ENCODE data around the gene C11orf68. TPM values are rescaled to one million over a fixed set of nuclear protein-coding genes. Genes with fewer than 3 reads are reported as not detected.

The C11orf68 gene
- total RNA-seq, 2 donors from 2014 or later, result 26.6 to 29.0 TPM

DNA sequence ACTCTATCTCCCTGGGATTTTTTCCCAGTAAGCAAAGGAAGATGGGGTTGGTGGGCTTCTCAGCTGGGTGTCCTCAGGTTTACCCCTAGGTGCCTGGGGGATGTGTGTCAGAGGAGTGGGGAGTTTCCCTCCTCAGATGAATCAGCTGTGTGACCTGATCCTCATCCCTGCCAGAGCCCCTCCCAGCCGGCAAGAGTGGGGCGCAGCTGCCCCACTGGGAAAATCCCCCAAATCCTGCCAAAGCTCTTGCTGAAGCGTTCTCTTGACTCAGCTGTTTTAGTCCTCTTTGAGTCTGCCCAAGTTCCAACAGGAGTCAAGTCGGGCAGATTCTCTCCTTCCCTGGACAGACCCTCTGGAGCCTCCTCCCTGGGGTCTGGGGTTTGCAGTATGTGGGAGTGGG, 6.0 kb downstream of the C11orf68 start:
- intact Hi-C loops (cut with DNase I), result no loop called here
- Histone ChIP-seq H3K36me3 (no peaks in the 10 kb centered on the region), H3K4me3 (no peak overlapping the region), H3K27ac (no peak overlapping the region), H3K4me1 (peaks cover 20% of the 10 kb centered on the region), H3K9ac (ENCODE audit: low read depth in 2 of 2, low read length in 2 of 2) (no peak overlapping the region), H3K27me3 (no peaks in the 10 kb centered on the region), H3K9me3 (no peaks in the 10 kb centered on the region)
- TF ChIP-seq, protein P1, sequence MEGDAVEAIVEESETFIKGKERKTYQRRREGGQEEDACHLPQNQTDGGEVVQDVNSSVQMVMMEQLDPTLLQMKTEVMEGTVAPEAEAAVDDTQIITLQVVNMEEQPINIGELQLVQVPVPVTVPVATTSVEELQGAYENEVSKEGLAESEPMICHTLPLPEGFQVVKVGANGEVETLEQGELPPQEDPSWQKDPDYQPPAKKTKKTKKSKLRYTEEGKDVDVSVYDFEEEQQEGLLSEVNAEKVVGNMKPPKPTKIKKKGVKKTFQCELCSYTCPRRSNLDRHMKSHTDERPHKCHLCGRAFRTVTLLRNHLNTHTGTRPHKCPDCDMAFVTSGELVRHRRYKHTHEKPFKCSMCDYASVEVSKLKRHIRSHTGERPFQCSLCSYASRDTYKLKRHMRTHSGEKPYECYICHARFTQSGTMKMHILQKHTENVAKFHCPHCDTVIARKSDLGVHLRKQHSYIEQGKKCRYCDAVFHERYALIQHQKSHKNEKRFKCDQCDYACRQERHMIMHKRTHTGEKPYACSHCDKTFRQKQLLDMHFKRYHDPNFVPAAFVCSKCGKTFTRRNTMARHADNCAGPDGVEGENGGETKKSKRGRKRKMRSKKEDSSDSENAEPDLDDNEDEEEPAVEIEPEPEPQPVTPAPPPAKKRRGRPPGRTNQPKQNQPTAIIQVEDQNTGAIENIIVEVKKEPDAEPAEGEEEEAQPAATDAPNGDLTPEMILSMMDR (IDR thresholded peaks at IDR 0.05), result no peak
- no peak for DNase-seq

DNA sequence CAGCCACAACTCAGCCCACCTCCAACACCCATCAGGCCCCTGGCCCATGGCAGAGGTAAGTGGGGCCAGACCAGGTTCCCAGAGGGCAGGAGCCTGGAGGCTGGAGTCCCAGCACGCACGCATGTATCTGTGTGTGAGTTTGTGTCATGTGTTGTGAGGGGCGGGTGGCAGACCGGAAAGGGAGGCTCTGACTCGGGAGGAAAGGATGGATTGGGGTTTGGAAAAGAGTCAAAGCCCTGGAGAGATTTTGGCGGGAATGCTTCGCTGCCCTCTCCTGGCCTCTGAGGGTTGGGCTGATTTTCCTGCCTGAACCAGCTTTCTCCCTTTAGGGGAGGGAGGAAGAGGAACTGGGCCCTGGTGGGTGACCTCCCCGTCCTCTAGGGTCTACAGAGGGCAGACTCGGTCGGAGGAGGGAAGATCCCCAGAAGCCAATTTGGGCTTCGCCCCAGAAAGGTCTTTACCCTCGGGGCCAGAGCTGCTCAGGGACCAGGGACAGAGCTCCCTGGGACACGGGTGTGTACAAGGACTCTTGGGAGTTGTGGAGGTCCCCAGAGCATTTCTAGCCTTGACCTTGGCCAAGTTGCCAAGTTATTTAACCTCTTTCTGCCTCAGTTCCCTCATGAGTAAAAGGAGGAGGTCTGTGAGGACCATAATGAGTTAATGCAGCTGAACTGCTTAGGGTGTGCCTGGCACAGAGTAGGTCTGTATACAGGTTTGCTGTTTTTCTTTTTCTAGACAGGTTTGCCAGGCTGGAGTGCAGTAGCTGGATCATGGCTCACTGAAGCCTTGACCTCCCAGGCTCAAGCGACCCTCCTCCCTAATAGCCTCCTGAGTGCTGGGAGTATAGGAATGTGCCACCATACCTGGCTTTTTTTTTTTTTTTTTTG, 6.9 kb downstream of the C11orf68 start:
- Histone ChIP-seq H3K36me3 (no peaks in the 10 kb centered on the region), H3K9me3 (no peaks in the 10 kb centered on the region), H3K27ac (no peak overlapping the region), H3K9ac (ENCODE audit: low read depth in 2 of 2, low read length in 2 of 2) (no peak overlapping the region), H3K27me3 (no peaks in the 10 kb centered on the region), H3K4me1 (peaks cover 13% of the 10 kb centered on the region), H3K4me3 (no peak overlapping the region)
- TF ChIP-seq, protein P1 (IDR thresholded peaks at IDR 0.05), result no peak
- intact Hi-C loops (cut with DNase I), result no loop called here
- DNase-seq, result peak; percentile 58

DNA sequence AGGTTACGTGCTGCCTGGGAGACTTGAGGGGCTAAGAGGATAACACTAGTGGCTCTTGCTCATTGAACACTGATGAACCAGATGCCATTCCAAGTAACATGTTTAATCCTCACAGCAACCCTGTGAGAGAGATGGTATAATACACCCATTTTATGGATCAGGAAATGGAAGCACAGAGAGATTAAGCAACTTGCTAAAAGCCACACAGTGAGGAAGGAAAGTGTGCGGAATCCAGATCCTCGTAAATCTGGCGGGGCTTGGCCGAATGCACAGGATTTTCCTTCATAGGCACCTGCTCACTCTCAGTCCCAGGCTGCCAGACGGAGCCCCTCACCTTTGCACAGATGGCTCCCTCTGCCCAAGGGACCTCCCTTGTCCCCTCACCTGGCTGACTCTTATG, 11.0 kb downstream of the C11orf68 start:
- Histone ChIP-seq H3K4me1 (peaks cover 7% of the 10 kb centered on the region), H3K9me3 (no peaks in the 10 kb centered on the region), H3K36me3 (no peaks in the 10 kb centered on the region), H3K27ac (no peak overlapping the region), H3K4me3 (no peak overlapping the region), H3K27me3 (no peaks in the 10 kb centered on the region), H3K9ac (ENCODE audit: low read depth in 2 of 2, low read length in 2 of 2) (no peak overlapping the region)
- intact Hi-C loops (cut with DNase I), result no loop called here
- no peak for DNase-seq
- TF ChIP-seq, protein P1 (IDR thresholded peaks at IDR 0.05), result no peak

DNA sequence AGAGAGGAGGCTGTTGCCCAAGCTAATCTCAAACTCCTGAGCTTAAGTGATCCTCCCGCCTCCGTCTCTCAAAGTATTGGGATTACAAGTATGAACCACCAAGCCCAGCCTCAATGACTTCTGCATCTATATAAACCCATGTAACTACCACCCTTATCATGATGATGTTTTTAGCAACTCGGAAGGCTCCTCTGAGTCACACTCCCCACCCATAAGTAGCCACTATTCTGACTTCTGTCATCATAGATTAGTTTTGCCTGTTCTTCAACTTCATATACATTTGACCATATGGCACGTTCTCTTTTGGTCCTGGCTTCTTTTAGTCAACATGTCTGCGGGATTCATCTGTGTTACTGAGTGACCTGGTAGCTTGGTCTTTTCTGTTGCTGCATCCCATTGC, 12.3 kb downstream of the C11orf68 start:
- no peaks in the 10 kb centered on the region for H3K36me3 ChIP-seq
- peaks cover 2% of the 10 kb centered on the region for H3K4me1 ChIP-seq
- DNase-seq, result no peak
- TF ChIP-seq, protein P1 (IDR thresholded peaks at IDR 0.05), result no peak
- intact Hi-C loops (cut with DNase I), result no loop called here
- H3K4me3 ChIP-seq, result no peak overlapping the region
- H3K9ac ChIP-seq (ENCODE audit: low read depth in 2 of 2, low read length in 2 of 2), result no peak overlapping the region
- H3K27ac ChIP-seq, result no peak overlapping the region
- no peaks in the 10 kb centered on the region for H3K9me3 ChIP-seq
- no peaks in the 10 kb centered on the region for H3K27me3 ChIP-seq

DNA sequence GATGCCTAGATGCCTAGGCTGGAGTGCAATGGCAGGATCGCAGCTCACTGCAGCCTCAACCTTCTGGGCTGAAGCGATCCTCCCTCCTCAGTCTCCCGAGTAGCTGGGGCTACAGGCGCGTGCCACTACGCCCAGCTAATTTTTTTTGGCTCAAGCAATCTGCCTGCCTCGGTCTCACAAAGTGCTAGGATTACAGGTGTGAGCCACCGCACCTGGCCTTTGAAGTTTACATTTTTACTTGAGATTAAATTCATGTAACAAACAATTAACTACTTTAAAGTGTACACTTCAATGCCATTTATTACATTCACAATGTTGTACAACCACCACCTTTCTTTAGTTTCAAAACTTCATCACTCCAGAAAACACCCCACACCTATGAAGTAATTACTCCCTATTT, 15.1 kb downstream of the C11orf68 start:
- DNase-seq, result no peak
- Histone ChIP-seq H3K9ac (ENCODE audit: low read depth in 2 of 2, low read length in 2 of 2) (no peak overlapping the region), H3K9me3 (no peaks in the 10 kb centered on the region), H3K27ac (no peak overlapping the region), H3K36me3 (no peaks in the 10 kb centered on the region), H3K4me3 (no peak overlapping the region), H3K4me1 (peaks cover 9% of the 10 kb centered on the region), H3K27me3 (no peaks in the 10 kb centered on the region)
- TF ChIP-seq, protein P1 (IDR thresholded peaks at IDR 0.05), result no peak
- intact Hi-C loops (cut with DNase I), result no loop called here
